Left renal cortex interstitium (tissue), 4 donors: ENCODE data around the gene MARCHF4. TPM values are rescaled to one million over a fixed set of nuclear protein-coding genes. Genes with fewer than 3 reads are reported as not detected.

Experiments used
- DNase-seq, 4 donors: peaks; one replicate each; pipeline ENCODE4 v3.0.0-alpha.2; 2013; ENCODE audit warnings: low read depth in 4 of 4, low spot score in 2 of 4, missing footprints in 1 of 4
- polyA plus RNA-seq, 4 donors: library from polyadenylated mRNA; unstranded; fragments of 120-200 nt; gene quantifications; one replicate each; pipeline ENCODE4 v1.2.1, GENCODE V29; 2013; ENCODE audit not compliant: insufficient read length in 4 of 4

The MARCHF4 gene
- polyA plus RNA-seq, 4 donors = 0.08 to 0.22 (median 0.15) TPM

DNA sequence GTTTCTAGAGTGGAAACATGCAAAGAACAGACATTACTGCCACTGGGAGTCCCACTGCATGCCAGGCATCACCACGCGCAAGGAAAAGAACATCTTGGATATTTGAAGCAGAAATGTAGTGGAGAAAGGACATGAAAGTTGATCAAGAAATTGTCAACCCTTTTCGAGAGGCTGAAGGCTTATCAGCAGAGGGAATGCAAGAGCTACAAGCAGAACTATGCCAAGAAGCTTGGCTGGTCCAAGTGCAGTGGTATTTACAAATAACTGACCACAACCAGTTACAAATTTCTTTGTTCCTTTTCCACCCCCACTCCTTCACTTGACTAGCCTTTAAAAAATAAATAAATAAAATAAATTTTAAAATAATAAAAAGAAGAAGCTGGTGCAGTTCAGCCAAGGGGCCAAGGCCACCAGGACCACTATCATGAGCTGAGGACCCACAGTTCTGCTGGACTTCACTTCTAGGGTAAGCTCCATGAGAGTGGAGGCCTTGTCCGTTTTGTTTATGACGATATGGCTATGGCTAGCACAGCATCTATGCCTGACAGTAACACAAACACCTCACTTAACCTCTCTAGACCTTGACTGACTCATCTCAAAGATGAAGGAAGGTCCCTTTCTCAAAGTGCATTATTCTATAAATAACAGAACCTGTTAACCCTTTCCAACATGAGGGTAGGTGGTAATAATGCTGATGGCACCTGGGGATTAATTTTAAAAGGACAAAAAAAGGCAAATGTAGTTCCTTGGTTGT, 20.9 kb downstream of the MARCHF4 start:
- no peak for DNase-seq

GRCh38 chr2:216350214-216350791, 22.0 kb downstream of the MARCHF4 start:
- DNase-seq = no peak

DNA sequence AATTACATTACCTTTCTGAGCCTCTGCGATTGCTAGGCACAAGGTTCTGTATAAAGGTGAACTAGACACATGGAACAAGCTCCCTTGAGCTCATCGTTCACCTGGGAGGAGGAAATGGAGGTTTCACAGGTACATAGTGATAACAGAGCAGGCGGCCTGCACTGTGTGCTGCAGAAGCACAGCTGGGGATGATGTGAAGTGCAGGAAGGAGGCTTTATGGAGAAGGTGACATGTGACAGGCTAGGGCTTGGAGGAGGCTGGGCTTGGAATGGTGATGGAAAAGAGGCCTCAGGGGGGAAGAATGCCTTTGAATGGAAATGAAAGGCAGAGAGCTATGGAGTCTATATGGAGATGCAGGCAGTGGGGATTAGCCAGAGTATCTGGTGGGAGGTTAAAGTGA, 22.9 kb downstream of the MARCHF4 start:
- no peak for DNase-seq

DNA sequence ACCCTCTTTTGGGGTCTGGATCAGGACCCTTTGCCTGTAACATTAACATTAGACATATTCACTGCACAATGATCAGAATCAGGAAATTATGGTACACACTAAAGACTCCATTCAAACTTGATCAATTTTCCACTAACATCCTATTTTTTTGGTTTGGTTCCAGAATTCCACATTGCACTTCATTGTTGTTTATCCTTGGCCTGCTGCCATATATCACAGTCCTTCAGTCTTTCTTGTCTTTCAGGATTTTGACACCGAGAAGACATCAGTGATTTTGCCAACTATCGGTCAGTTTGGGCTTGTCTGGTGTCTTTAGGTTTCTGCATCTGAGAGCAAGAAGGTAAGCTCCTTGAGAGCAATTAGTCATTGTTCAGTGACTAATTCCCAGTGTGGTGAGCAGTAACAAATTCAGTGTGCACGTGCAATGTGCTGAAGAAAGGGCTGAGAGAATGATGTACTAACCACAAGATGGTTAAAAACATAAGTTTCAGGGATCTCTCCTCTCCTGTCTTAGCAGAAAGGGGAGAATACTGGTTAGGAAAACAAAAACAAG, 23.5 kb downstream of the MARCHF4 start:
- DNase-seq = no peak

DNA sequence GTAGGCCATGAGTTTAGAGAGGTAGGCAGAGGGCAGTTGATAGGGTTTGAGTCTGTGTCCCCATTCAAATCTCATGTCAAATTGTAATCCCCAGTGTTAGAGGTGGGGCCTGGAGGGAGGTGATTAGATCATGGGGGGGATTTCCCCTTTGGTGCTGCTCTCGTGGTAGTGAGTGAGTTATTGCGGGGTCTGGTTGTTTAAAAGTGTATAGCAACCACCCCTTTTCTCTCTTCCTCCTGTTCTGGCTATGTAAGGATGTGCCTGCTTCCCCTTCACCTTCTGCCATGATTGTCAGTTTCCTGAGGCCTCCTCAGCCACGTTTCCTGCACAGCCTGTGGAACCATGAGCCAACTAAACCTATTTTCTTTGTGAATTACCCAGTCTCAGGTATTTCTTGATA, 25.5 kb downstream of the MARCHF4 start:
- DNase-seq = no peak

DNA sequence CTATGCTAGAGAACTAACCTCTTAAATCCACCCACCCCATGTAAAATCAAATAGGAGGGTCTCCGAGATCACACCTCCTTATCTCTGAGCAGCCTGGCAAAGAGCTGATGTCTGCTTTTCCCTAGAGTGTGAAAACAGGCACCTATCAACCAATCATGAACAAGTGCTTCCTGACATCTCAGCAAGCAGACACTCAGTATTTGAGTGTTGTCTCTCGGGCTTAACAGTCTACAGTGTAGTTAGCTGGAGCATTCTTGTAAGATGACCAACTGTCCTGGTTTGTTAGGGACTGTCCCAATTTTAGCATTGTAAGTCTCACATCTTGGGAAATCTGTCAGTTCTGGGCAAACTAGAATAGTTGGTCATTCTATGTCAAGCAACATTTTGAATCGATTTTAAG, 26.4 kb downstream of the MARCHF4 start:
- no peak for DNase-seq

DNA sequence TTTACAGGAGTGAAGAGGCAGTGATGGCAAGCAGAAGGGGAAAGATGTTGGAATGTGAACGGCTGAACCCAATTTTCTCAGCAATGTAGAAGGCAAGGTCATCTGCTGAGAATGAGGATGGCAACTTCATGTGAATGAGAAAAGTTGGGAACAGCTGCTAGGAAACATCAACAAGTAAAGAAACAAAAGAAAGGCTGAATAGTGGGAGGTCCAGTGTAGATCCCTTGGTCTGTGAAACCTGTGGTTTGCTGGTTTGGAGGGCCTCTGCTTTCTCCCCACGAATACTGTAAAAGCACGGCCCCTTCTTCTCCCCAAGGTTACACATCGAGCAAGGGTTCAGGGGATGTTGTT, 27.4 kb downstream of the MARCHF4 start:
- no peak for DNase-seq

GRCh38 chr2:216344206-216344949, 27.9 kb downstream of the MARCHF4 start:
- no peak for DNase-seq

DNA sequence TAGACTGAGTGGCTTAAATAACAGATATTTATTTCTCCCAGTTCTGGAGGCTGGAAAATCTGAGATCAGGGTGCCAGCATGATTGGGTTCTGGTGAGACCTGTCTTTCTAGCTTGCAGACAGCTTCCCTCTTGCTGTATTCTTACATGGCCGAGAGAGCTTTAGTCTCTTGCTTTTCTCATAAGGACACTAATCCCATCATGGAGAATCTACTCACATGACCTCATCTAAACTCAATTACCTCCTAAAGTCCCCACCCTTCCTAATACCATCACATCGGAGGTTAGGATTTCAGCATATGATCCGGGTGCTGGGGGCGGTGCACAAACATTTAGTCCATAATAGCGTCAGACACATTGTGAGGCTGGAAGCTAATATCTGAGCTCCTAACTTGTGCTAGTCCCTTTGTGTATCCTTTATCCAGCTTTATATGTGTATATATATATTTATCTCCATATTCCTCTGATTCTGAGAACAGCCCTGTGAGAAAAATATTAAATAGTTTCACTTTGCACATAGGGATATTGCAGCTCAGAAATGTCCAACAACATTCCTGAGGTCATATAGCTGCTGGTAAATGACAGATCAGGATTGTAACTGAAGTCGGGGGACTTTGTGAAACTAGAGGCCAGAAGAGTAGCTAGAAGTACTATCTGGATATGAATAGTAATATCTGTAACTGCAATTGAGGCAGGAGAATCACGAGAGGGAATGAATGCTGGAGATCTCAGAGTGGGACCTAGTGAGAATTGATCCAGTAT, 28.9 kb downstream of the MARCHF4 start:
- no peak for DNase-seq

GRCh38 chr2:216341121-216341520, 31.2 kb downstream of the MARCHF4 start:
- DNase-seq = no peak

GRCh38 chr2:216340280-216340631, 32.0 kb downstream of the MARCHF4 start:
- DNase-seq = no peak

DNA sequence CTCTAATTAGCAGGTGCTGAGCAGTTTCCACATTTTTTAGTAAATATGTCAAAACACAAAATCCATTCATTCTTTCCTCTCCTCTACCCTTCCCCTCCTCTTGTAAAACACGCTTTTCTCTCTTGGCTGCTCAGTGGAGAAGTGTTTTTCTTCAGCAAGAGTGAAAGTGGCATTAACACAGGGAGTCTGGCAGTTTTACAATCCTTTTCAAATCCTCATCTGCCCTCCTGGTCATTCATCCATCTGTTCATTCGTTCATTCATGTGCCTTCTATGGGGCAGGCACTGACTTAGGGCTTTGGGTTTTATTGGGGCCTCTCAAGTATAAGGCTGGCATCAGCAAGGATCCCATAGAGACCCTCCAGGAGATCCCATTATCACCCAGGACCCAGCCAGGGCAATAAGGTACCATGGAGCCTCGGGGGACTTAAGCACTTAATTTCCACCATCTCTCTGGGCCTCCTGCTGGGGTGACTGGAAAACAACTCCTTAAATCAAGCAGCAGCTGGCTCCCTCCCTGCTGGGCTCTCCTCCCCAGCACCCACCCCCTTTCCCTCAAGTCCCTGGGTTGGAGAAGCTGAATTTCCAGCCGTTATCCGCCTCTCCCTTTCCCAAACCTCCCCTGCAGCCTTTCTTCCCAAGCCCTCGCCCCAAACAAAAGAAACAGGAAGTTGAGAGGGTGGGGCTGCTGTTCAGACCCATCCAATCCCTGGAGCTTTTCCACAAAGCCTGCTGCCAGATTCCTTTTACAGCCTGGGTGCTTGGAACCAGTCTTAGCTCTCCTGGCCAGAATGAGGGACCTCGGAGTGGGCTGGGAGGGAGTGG, 32.6 kb downstream of the MARCHF4 start:
- DNase-seq = peak in 2 of 4 donors; percentile 34 to 41

DNA sequence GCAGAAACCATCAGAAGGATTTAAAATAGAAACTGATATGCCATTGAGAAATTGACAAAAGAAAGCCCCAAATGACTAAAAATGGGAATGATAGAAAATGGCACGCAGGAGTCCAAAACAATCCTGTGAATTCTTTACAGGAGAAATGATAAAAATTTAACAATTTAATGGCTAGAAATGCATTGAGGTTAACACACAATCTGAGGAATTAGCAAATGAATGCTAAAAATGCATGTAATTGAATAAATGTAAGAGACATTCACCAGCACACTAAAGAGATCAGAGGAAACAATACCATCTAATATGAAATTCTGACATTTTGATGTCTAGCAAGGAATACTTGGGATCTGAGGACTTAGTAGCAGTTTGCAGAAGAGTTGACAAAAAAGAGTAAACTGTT, 37.0 kb downstream of the MARCHF4 start:
- DNase-seq = no peak

- DNase-seq = no peak
Observed at GRCh38 chr2:216328347-216328746, 43.9 kb downstream of the MARCHF4 start.

GRCh38 chr2:216327447-216327935, 44.8 kb downstream of the MARCHF4 start:
- DNase-seq = no peak

Other genes with a start within 250 kb of the MARCHF4 start
- 10 to 100 TPM; 26.6 to 29.6 (median 27.3) TPM for gene SMARCAL1, start 40.0 kb upstream of the MARCHF4 start, polyA plus RNA-seq
- 1,000 to 10,000 TPM; 2,089 to 2,871 (median 2,274) TPM for gene RPL37A, start 126.4 kb upstream of the MARCHF4 start, polyA plus RNA-seq